HepG2 (cell line): Measurements from ENCODE around the gene NFATC3. TPM values are rescaled to one million over a fixed set of nuclear protein-coding genes. Genes with fewer than 3 reads are reported as not detected.

Experiments
- ARID2 ChIP-seq: sonication (generic); formaldehyde crosslinking; IDR thresholded peaks from 2 replicates; pipeline ENCODE4 v1.8.1; 2022; ENCODE audit warnings: mild to moderate bottlenecking, missing genetic modification reagents, borderline replicate concordance
- CHD2 ChIP-seq: IDR thresholded peaks from 2 replicates; pipeline ENCODE4 v1.6.1; 2011; ENCODE audit warnings: low read depth, low read length, improper control_type of control experiment
- DNMT1 ChIP-seq: sonication (generic); formaldehyde crosslinking; IDR thresholded peaks from 2 replicates; pipeline ENCODE4 v1.5.1; 2020; ENCODE audit warnings: mild to moderate bottlenecking, missing genetic modification reagents
- GMEB1 ChIP-seq: sonication (generic); formaldehyde crosslinking; IDR thresholded peaks from 2 replicates; pipeline ENCODE4 v1.5.1; 2020; ENCODE audit warnings: missing genetic modification reagents, mild to moderate bottlenecking, borderline replicate concordance
- IRF2 ChIP-seq: IDR thresholded peaks from 2 replicates; pipeline ENCODE4 v1.6.1; 2018; ENCODE audit warnings: missing genetic modification reagents, missing compliant biosample characterization
- NFE2L1 ChIP-seq: sonication (generic); formaldehyde crosslinking; IDR thresholded peaks from 2 replicates; pipeline ENCODE4 v1.4.0; 2020; ENCODE audit warnings: missing genetic modification reagents, mild to moderate bottlenecking, borderline replicate concordance
- ONECUT2 ChIP-seq: sonication (generic); formaldehyde crosslinking; IDR thresholded peaks from 2 replicates; pipeline ENCODE4 v1.4.0; 2020; ENCODE audit warnings: missing genetic modification reagents
- POLR2G ChIP-seq: fragments of 200-400 bp; formaldehyde crosslinking; IDR thresholded peaks from 2 replicates; pipeline ENCODE4 v1.6.1; 2018; ENCODE audit warnings: mild to moderate bottlenecking, low read depth, low read length, moderate library complexity
- PRMT3 ChIP-seq: sonication (generic); formaldehyde crosslinking; IDR thresholded peaks from 2 replicates; pipeline ENCODE4 v1.8.1; 2022; ENCODE audit warnings: low read depth, mild to moderate bottlenecking, moderate library complexity, missing genetic modification reagents, borderline replicate concordance
- RXRA ChIP-seq: sonication (generic); formaldehyde crosslinking; IDR thresholded peaks from 2 replicates; pipeline ENCODE4 v1.5.1; 2020; ENCODE audit warnings: missing genetic modification reagents
- SALL1 ChIP-seq: sonication (generic); formaldehyde crosslinking; IDR thresholded peaks from 2 replicates; pipeline ENCODE4 v1.8.0; 2022; ENCODE audit warnings: mild to moderate bottlenecking, missing genetic modification reagents
- ZBTB21 ChIP-seq: sonication (generic); formaldehyde crosslinking; IDR thresholded peaks from 2 replicates; pipeline ENCODE4 v1.4.0; 2020; ENCODE audit warnings: missing genetic modification reagents
- ZNF33A ChIP-seq: sonication (generic); formaldehyde crosslinking; IDR thresholded peaks from 2 replicates; pipeline ENCODE4 v1.5.1; 2020; ENCODE audit warnings: missing genetic modification reagents, mild to moderate bottlenecking, moderate library complexity, borderline replicate concordance
- ZNF350 ChIP-seq: sonication (generic); formaldehyde crosslinking; IDR thresholded peaks from 2 replicates; pipeline ENCODE4 v1.4.0; 2020; ENCODE audit warnings: mild to moderate bottlenecking, low read depth, missing genetic modification reagents, borderline replicate concordance
- ZNF430 ChIP-seq: sonication (generic); formaldehyde crosslinking; IDR thresholded peaks from 2 replicates; pipeline ENCODE4 v1.9.0; 2021; ENCODE audit warnings: mild to moderate bottlenecking, missing genetic modification reagents
- ZNF75D ChIP-seq: sonication (generic); formaldehyde crosslinking; IDR thresholded peaks from 2 replicates; pipeline ENCODE4 v1.8.1; 2023; ENCODE audit warnings: missing genetic modification reagents, mild to moderate bottlenecking, borderline replicate concordance
- ZNF772 ChIP-seq: sonication (generic); formaldehyde crosslinking; IDR thresholded peaks from 2 replicates; pipeline ENCODE4 v1.5.0; 2020; ENCODE audit warnings: mild to moderate bottlenecking, missing genetic modification reagents
- polyA plus RNA-seq, 8 experiments: library from polyadenylated mRNA; depleted of rRNA in 3 of 8; stranded (reverse) in 7 of 8; unstranded in 1 of 8; fragments of >200 nt; fragmentation: Illumina TruSeq in 4 of 8; extraction: Trizol in 4 of 8; gene quantifications; 2 replicates each; pipeline versions ENCODE4 v1.2.1 to v1.2.3, GENCODE V29; 2011 to 2016; ENCODE audit warnings: low read depth in 4 of 8, missing spikeins in 1 of 8, mixed read lengths in 1 of 8; ENCODE audit not compliant: insufficient read depth in 1 of 8
- total RNA-seq, 5 experiments: library from RNA; depleted of rRNA; stranded (reverse); fragments of >200 nt; fragmentation: Illumina TruSeq; extraction: Trizol; gene quantifications; 2 replicates each; pipeline ENCODE4 v1.2.3, GENCODE V29; 2016; ENCODE audit warnings: low read depth in 1 of 5
- TF ChIP-seq, protein P1 (sequence below): sonication (generic); formaldehyde crosslinking; IDR thresholded peaks from 2 replicates; pipeline ENCODE4 v1.5.1; 2020; ENCODE audit warnings: mild to moderate bottlenecking, moderate library complexity, missing genetic modification reagents
- TF ChIP-seq, protein P2 (sequence below): sonication (generic); formaldehyde crosslinking; IDR thresholded peaks from 2 replicates; pipeline ENCODE4 v1.4.0; 2020; ENCODE audit warnings: mild to moderate bottlenecking, missing genetic modification reagents, borderline replicate concordance
- TF ChIP-seq, protein P3 (sequence below): sonication (generic); formaldehyde crosslinking; conservative IDR thresholded peaks from 2 replicates; pipeline ENCODE4 v1.4.0; 2020; ENCODE audit warnings: missing genetic modification reagents

Gene NFATC3
- total and polyA plus RNA-seq, 2 of the 13 experiments (the other 11 are each of a cell fraction or from before 2014, with no cell fraction given): 52.6 to 62.7 TPM

GRCh38 chr16:68084504-68085258 is 489 bp upstream of the NFATC3 start (continued):
- TF ChIP-seq, protein P1, sequence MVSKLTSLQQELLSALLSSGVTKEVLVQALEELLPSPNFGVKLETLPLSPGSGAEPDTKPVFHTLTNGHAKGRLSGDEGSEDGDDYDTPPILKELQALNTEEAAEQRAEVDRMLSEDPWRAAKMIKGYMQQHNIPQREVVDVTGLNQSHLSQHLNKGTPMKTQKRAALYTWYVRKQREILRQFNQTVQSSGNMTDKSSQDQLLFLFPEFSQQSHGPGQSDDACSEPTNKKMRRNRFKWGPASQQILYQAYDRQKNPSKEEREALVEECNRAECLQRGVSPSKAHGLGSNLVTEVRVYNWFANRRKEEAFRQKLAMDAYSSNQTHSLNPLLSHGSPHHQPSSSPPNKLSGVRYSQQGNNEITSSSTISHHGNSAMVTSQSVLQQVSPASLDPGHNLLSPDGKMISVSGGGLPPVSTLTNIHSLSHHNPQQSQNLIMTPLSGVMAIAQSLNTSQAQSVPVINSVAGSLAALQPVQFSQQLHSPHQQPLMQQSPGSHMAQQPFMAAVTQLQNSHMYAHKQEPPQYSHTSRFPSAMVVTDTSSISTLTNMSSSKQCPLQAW (CRISPR knock-in tag): peak; percentile 82
- peak; percentile 69 for TF ChIP-seq ONECUT2 (CRISPR knock-in tag)
- TF ChIP-seq IRF2 (CRISPR knock-in tag): peak; percentile 87
- TF ChIP-seq, protein P2, sequence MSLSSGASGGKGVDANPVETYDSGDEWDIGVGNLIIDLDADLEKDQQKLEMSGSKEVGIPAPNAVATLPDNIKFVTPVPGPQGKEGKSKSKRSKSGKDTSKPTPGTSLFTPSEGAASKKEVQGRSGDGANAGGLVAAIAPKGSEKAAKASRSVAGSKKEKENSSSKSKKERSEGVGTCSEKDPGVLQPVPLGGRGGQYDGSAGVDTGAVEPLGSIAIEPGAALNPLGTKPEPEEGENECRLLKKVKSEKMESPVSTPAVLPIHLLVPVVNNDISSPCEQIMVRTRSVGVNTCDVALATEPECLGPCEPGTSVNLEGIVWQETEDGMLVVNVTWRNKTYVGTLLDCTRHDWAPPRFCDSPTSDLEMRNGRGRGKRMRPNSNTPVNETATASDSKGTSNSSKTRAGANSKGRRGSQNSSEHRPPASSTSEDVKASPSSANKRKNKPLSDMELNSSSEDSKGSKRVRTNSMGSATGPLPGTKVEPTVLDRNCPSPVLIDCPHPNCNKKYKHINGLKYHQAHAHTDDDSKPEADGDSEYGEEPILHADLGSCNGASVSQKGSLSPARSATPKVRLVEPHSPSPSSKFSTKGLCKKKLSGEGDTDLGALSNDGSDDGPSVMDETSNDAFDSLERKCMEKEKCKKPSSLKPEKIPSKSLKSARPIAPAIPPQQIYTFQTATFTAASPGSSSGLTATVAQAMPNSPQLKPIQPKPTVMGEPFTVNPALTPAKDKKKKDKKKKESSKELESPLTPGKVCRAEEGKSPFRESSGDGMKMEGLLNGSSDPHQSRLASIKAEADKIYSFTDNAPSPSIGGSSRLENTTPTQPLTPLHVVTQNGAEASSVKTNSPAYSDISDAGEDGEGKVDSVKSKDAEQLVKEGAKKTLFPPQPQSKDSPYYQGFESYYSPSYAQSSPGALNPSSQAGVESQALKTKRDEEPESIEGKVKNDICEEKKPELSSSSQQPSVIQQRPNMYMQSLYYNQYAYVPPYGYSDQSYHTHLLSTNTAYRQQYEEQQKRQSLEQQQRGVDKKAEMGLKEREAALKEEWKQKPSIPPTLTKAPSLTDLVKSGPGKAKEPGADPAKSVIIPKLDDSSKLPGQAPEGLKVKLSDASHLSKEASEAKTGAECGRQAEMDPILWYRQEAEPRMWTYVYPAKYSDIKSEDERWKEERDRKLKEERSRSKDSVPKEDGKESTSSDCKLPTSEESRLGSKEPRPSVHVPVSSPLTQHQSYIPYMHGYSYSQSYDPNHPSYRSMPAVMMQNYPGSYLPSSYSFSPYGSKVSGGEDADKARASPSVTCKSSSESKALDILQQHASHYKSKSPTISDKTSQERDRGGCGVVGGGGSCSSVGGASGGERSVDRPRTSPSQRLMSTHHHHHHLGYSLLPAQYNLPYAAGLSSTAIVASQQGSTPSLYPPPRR: peak; percentile 92
- TF ChIP-seq PRMT3 (CRISPR knock-in tag): peak; percentile 95
- TF ChIP-seq ZNF350 (CRISPR knock-in tag): peak; percentile 99
- TF ChIP-seq ZNF33A (CRISPR knock-in tag): 0 out of 2 replicates have a peak, but pooled peaks have one; percentile 58
- no peak for TF ChIP-seq ZNF75D (CRISPR knock-in tag)
- TF ChIP-seq CHD2: peak; percentile 64
- peak; percentile 94 for TF ChIP-seq RXRA
- TF ChIP-seq NFE2L1 (CRISPR knock-in tag): no peak
- TF ChIP-seq ZNF772: peak; percentile 99
- peak; percentile 99 for TF ChIP-seq ZNF430 (CRISPR knock-in tag)
- no peak for TF ChIP-seq DNMT1 (CRISPR knock-in tag)
- TF ChIP-seq, protein P3, sequence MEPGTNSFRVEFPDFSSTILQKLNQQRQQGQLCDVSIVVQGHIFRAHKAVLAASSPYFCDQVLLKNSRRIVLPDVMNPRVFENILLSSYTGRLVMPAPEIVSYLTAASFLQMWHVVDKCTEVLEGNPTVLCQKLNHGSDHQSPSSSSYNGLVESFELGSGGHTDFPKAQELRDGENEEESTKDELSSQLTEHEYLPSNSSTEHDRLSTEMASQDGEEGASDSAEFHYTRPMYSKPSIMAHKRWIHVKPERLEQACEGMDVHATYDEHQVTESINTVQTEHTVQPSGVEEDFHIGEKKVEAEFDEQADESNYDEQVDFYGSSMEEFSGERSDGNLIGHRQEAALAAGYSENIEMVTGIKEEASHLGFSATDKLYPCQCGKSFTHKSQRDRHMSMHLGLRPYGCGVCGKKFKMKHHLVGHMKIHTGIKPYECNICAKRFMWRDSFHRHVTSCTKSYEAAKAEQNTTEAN (CRISPR knock-in tag): peak; percentile 93
- peak; percentile 37; the same call in 1 of the 2 replicates for TF ChIP-seq ZBTB21 (CRISPR knock-in tag)
- peak; percentile 71 for TF ChIP-seq ARID2 (CRISPR knock-in tag)
- peak; percentile 98 for TF ChIP-seq POLR2G
- peak; percentile 98 for TF ChIP-seq SALL1 (CRISPR knock-in tag)
- TF ChIP-seq GMEB1 (CRISPR knock-in tag): peak; percentile 73
